ENCODE data around the gene FBXO11.

- TF ChIP-seq POLR2AphosphoS5 (IDR thresholded peaks at IDR 0.05; ENCODE audit: low read depth, low read length) (no peak), REST (IDR thresholded peaks at IDR 0.05; ENCODE audit: insufficient read depth in 1 of 2, low read depth in 2 of 2, low read length in 2 of 2) (no peak), TAF1 (IDR thresholded peaks at IDR 0.05; ENCODE audit: borderline replicate concordance, insufficient read depth, low read length) (no peak), SIN3A (IDR thresholded peaks at IDR 0.05; ENCODE audit: borderline replicate concordance, insufficient read depth, low read length) (no peak)
Observed at GRCh38 chr2:47869859-47870595, 36.3 kb downstream of the FBXO11 start.
